Smooth muscle cell of the brain vasculature (primary cell): ENCODE measurements around the gene AKT2.

Experiments used
- DNase-seq: peaks from one replicate; pipeline ENCODE4 v3.0.0-alpha.2; 2012; ENCODE audit warnings: low read depth, low spot score

The AKT2 gene

DNA sequence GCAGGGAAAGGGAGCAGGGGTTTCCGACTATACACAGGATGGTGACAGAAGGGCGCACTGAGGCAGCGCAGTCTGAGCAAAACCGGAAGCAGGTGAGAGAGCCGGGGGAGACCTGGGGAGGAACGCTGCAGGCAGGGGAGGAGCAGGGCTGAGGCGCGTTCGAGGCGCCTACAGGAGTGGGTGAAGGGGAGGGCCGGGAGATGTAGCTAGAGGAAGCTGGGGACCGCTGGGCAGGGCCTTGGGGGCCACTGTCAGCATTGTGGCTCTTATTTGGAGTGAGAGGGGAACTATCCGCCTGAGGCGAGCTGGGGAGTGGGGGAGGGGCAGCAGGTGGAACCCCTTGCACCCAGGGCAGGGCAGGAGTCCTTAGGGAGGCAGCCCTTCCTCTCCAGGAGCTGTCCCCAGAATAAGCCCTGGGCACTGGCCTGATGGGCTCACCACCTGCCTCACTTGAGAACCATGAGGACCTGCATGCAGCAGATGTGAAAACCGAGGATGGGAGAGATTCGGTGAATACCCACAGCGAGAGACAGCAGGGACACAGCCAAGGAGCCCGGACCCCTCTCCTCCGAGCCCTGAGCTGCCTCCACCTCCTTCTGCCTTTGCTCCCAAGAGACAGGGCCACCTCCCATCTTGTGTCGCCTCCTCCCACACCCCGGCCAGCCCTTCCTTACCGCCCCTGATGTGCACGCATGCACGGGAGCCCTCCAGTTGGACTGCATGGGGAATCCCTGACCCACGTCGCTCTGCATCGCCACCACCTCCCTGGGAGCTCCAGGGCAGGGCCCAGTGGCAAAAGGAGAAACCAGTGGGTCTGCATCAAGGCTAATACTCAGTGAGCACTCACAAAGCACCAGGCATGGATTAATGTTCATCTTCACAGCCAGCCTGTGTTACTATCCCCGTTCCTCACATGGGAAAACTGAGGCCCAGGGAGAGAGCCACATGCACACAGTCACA, 10.3 kb downstream of the AKT2 start:
- no peak for DNase-seq

DNA sequence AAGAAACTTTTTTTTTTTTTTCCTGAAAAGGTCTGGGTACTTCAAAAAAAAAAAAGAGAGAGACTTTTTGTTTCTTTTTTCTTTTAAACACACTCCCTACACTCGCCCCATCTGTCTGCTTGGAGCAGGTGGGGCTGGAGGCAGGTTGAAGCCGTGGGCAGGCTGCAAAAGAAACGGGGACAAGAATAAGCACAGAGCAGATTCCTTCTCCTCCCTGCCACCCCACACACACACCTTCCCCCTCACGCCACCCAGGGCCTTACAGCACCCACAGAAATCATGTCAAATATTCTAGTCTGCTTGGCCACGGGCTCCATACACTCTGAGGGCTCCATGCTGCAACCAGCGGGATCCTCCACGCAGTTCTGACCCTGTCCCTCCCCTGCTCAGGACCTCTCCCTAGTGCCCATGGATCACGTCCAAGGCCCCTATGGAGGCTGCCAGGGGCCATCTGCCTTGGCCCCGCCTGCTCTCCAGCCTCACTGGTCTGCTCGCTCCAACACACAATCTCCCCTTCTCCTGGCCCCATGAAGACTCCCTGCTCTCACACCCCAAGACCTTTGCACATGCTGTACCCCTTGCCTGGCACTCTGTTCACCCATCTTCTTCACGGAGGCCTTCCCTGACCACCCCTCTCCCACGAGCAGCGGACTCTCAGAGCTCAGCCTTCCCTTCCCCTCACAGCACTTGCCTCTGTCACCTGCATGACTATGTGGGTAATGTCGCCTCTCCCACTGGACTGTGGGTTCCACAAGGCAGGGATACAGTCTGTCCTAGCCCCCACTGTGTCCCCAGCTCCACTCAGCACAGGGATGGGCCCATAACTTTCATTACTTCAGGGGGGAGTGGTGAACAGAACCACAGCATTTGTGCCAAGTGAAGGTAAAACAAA, 11.4 kb downstream of the AKT2 start:
- no peak for DNase-seq

DNA sequence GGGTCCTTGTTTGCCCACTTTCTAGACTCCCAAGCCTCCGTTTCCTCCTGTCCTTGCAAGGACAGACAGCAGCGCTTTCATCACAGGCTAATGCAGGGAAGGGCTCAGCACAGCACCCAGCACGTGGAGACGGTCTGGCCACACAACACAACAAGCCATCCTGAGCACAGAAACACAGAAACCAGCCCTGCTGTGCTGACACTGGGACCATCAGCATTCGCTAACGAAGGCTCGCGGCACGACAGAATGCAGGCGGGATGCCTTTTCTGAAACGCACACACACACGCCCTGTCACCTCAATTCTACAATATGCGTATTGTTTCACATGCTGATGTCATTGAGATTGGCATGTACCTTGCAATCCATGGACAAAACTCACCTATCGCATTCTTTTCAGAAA, 12.9 kb downstream of the AKT2 start:
- DNase-seq, result no peak

DNA sequence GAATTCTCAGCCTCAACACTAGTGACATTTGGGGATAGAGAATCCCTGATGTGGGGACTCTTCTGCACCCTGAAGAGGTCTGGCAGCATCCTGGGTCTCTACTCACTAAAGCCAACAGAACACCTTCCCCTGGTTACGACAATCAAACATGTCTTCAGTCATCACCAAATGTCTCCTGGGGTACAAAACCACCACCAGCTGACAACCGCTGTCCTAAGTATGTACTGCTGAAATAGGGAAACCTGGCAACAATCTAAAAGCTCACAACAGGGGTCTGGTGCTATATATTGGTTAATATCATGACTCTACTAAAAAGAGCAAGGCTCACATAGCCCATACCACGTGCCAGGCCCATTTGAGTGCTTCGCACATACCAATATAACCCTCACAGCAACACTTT, 13.4 kb downstream of the AKT2 start:
- DNase-seq, result no peak

DNA sequence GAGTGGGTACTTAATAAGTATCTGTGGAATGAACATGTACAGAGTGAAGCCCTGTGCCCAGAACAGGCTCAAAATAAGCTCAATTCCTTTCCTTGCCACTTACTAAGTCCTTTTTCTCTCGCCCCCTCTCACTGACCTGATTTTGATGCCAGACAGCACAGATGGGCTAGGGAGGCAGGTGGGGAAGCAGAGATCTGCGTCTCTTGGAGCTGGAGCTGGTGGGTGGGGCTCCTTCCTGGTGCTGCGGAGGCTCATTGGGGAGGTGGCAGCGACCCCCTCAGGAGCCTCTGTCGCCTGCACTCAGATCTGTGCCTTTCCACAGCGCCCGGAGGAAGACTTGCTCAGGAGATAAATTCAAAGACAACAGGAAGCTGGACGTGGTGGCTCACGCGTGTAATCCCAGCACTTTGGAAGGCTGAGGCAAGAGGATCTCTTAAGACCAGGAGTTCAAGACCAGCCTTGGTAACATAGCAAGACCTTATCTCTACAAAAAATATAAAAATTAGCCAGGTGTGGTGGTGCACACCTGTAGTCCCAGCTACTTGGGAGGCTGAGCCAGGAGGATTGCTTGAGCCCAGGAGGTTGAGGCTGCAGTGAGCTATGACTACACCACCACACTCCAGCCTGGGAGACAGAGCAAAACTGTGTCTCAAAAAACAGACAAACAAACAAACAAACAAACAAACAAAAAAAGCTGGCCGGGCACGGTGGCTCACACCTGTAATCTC, 14.6 kb downstream of the AKT2 start:
- no peak for DNase-seq

DNA sequence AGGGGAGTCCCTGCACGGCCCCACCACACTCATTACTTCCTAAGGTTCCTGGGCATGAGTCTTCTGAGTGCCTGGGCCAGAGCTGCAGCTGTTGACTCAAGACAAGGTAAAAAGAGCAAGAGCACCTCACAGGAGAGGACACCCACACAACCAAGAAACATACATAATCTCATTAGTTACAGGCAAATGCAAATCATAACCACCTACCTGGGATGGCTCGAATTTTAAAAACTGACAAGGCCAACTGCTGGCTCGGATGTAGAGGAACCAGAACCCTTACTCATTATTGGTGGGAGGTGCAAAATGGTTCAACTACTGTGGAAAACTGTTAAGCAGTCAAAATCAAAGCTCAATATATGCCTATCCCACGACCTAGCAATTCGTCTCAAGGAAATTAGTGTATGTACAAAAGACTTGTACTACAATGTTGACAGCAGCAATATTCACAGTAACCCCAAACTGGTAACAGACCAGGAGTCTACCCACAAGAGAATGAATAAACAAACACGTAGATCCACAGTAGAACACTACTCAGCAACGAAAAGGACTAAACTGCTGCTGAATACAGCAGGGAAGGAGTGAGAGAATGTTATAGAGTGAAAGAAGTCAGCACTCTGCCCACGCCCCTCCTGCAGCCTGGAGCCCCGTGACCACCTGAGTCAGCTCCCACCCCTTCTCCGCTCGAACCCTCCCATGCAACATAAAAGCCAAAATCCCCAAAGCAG, 15.8 kb downstream of the AKT2 start:
- no peak for DNase-seq

DNA sequence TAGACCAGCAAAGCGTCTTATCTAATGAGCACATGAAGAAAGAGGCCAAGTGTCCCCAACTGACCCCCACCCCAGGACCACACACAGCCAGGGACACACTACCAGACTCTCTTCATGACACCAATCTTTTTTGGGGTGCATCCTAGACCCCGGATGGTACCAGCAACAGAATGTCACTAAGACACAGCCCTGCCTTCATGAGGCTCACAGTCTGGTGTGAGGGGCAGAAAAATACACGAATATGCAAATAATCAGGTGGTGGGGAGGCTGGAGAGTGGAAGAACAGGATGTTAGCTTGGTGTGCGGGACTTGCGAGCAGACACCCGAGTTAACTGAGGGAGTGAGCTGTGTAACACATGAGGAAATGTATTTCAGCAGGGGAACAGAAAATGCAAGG, 17.5 kb downstream of the AKT2 start:
- DNase-seq, result no peak

DNA sequence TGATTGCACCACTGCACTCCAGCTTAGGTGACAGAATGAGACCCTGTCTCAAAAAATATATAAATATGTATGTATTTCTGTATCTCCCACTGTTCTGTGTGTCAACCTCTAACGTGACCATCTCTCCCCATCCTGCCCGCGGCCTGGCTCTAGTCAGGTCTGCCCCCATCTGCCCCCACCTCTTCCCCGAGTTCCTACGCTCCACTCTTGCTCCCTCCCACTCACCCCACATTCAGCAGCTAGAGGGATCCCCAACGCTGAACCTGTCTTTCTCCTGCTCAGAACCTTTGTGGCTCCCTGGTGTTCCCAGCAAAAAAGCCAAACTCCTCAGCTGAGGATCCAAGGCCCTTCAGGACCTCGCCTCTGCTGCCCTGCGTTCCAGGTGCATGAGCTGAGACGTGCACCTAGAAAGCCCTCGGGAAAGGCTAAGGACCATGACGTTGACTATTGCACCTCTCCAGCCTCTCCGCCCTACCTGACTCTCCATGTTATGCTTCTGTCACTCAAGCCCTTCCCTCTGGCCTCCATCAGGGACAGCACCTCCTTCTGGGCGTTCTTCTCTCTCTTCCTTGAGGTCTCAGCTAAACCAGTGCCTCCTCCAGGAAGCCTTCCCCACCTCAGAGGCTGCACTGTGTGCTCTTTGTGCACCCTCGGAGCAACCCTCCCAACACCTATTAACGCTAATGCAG, 18.1 kb downstream of the AKT2 start:
- no peak for DNase-seq

DNA sequence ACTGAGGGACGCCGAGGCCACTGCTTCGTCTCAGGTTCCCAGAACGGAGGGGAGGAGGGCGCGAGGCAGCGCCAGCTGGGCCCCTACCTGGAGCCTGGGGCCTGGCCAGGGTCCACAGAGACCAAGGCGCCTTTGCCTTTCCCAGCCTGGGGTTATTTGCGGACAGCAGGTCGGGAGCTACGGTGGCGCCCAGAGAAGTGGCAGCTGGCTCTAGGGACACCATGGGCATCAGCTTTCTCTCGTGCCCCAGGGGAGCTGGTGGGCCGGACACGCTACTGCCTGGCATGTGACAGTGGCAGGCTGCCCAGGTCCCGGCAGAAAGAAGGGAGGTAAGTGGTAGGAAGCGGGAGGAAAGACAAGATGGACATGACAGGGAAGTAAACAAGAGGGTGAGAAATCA, 19.0 kb downstream of the AKT2 start:
- DNase-seq, result no peak

DNA sequence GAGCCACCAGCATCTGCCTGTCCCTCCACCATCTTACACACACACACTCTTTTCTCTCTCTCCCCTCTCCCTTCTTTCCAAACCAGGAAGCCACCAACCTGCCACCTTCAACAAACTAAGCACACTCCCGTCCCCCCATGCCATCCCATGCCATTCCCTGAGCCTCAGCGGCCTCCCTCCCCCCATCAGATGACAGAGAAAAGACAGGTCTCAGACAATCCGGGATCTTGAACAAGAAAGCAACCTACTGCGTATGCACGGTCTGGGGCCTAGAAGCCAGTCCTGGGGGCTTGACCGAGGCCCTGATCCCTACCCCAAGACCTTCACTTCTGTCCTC, 19.4 kb downstream of the AKT2 start:
- no peak for DNase-seq

DNA sequence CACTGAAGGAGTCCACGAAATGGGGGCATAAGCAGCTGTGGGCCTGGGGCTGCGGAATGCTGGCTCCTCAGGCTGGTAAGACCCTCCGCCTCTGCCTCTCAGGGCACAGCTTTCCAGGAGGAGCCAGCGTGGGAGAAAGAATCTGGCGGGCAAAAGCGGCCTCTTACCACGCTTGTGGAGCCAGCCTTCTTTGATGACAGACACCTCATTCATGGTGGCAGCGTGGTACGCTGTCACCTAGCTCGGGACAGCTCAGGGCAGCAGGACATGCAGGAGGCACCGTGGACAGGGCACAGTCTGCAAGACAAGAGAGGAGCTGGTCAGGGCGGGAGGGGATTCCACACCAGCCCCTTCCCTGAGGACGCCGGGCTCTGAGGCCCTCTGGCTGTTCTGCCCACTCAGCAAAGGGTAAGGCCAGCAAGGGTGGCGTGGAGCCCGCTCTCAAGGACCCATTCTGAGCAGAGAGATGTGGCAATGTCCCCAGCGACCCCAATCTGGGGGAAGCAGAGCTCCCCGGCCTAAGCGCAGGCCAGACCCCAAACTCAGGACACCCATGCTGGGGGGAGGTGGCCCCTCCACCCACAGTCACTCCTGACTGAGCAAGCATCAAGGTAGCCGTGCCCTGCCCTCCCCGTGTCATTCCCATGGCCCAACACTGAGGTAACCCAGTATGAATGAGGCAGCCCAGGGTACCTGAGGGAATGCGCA, 19.9 kb downstream of the AKT2 start:
- no peak for DNase-seq

DNA sequence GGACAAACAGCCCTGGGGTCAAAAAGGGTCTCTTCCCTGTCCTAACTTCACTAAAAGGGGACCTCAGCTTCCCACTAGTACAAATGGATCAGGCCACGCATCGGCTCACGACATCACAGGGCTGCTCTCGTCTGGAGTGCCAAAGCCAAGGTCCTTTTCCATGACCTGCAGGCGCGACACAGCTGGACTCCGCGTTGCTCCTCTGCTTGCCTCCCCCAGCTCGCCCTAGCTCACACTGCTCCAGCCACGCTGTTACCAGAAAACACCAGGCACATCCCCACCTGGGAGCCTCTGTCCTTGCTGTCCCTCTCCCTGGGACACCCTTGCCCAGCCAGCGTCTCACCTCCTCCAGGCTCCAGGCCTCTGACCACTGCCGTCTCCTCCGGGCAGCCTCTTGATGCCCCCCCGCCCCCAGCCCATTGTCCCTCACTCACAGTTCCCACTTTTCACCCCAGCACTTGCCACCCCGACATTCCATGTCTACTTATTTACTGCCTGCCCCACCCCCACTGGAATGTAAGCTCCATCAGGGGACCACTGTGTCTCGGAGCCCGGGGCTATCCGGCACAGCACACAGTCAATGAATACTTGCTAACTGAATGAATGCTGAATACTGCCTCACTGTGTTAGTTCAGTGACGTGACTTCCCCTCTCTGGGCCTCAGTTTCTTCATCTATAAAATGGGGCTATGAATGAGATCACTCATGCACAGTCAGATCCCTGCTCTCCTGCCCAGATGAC, 20.7 kb downstream of the AKT2 start:
- DNase-seq, result no peak

DNA sequence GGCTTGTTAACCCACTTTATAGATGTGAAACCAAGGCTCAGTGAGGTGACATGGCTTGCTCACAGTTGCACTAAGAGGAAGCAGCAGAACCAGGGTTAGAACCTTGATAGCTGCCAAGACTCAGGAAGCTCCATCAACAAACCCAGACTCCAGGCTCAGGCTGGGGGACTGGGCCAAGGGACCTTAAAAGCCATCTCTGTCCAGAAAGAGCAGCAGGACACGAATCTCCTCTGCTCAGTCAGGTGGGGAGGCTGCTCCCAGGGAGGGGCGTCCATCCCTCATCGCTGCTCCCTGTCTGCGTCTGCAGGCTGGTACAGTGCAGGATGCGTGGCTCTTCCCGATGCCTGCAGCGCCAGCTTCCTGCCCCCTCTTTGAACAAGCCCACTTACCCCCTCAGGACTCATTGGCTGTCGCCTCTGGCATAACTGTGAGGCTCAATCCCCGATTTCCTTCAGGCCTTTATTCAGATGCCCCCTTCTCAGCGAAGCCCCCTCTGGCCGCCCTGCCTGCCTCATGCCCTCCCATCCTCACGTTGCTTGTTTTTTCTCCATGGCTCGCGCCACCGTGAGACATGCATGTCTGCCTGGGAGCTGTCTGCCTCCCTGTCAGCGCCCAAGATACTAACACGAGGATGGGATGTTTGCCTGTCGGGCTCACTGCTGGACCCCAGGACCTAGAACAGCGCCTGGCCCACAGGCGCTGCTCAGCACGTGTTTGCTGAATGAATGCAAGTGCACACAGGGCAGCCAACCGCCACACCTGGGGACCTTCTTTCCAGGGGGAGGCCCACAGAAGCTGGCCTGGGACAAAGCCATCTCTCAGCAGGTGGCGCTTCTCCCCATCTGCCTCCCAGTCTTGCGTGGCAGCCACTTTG, 21.5 kb downstream of the AKT2 start:
- DNase-seq, result no peak

DNA sequence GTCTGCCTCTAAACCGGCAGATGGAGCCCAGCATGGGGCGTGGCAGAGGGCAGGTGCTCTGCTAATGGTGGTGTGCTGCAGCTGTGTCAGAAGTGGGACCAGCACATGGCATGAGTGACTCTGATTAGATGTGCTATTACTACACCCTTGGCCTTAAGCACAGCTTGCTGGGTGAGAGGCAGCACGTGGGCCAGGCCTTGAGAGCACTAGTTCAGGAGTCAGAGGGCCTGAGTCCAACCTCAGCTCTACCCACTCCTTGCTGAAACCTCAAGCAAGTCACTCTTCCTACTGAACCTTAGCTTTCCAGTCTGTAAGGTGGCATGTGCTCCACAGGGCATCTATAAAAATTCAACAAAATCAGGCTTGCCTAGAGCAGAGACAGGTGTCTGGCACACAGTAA, 22.7 kb downstream of the AKT2 start:
- DNase-seq, result no peak

DNA sequence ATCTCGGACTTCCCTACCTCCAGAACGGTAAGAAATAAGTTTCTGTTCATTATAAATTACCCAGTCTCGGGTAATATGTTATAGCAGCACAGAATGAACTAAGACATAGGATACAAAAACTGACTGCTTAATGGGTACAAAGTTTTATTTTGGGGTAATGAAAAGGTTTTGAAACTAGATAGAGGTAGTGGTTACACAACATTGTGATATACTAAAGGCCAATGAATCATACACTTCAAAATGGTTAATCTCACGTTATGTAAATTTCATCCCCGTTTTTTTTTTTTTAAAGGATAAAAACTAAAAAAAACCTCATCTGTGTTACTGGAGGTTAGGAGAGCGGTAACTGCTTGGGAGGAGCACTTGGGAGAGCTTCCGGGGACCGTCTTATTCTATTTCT, 23.5 kb downstream of the AKT2 start:
- DNase-seq, result no peak

DNA sequence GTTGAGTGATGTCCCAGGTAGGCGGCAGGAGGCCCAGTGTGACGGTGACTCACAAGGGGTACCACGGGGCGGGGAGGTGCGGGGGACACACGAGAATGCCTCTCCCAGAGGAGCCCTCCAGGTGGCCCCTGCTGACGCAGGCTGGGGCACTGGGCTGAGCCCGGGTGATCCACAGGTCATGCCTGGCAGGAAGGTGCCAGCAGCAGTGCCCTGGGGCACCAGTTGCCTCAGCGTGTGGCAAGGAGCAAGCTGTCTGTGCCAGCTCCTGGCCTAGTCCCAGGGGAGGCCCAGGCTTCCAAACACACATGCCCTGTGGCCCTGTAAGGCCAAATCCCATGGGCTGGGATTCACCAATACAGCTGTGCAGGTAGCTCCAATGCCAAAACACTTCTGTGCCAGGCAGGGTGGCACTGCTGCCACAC, 28.0 kb downstream of the AKT2 start:
- no peak for DNase-seq

DNA sequence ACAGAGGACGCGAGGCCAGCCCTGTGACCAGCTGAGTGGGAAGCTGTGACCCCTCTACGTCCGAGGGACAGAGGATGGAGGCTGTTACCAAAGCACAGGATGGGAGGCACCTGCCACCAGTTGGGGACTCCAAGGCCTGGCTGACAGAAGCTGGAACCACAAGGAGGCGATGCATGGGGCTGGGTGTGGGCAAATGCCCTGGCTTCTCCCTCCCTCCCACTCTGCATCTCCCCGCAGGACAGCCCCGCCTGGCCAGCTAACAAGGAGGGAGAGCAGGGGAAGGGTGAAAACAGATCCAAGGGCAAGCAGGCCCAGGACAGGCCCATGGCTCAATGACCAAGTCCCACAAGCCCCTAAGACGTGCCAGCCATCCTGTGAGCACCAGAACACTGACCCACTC, 28.6 kb downstream of the AKT2 start:
- DNase-seq, result no peak

DNA sequence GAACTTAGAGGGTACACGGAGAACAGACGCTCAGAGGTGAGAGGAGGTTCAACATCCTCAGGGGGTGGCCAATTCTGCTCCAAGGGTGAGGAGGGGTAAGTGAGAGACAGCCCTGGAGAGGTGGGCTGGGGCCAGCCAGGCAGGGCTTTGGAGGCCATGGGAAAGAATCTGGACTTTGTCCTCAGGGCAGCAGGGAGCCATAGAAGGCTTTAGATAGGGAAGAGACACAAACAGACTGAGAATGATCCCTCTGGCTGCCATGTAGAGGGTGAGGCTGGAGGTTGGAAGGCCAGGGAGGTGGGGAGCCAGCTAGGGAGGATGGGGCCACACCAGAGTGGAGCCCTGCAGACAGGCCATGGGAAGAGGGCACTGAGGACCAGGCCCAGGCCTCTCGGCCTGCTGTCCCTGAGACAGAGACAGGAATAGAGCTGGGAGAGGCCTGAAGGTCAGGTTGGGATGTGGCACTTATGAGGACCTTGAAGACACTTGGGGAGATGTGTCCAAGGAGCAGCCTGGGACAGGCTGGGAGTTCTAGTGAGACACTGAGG, 29.5 kb downstream of the AKT2 start:
- no peak for DNase-seq
